Measurements from ENCODE around the gene SPRY2.

SPRY2 gene

GRCh38 chr13:80382576-80382975, 41.6 kb upstream of the SPRY2 start:
- TF ChIP-seq EZH2phosphoT487 (IDR thresholded peaks at IDR 0.05; ENCODE audit: low read length), result no peak
- no peak for TF ChIP-seq EZH2 (optimal IDR thresholded peaks at IDR 0.05; ENCODE audit: low read depth, low read length)
- no peak for TF ChIP-seq CTCF (IDR thresholded peaks at IDR 0.05; ENCODE audit: low read length)
- Histone ChIP-seq H3K9ac (ENCODE audit: low read length) (no peak overlapping the region), H3K36me3 (replicated peaks; ENCODE audit: insufficient read depth, low read length) (no peaks in the 10 kb centered on the region)

GRCh38 chr13:80379245-80379644, 38.3 kb upstream of the SPRY2 start:
- Histone ChIP-seq H3K9me2 (replicated peaks; ENCODE audit: insufficient read depth, low read length) (no peaks in the 10 kb centered on the region), H3K4me3 (ENCODE audit: low read length) (no peak overlapping the region), H3K27me3 (replicated peaks; ENCODE audit: insufficient read depth, low read length) (no peaks in the 10 kb centered on the region), H3K36me3 (replicated peaks; ENCODE audit: insufficient read depth, low read length) (no peaks in the 10 kb centered on the region), H3F3A (ENCODE audit: insufficient read depth, low read length) (no peaks in the 10 kb centered on the region), H3K27ac (ENCODE audit: low read length) (no peak overlapping the region), H3K9me3 (replicated peaks; ENCODE audit: insufficient read depth, low read length) (no peaks in the 10 kb centered on the region), H4K20me1 (ENCODE audit: insufficient read depth, low read length) (no peaks in the 10 kb centered on the region), H3K4me2 (ENCODE audit: low read depth, low read length) (no peak overlapping the region), H3K79me2 (ENCODE audit: low read length) (no peaks in the 10 kb centered on the region), H2AFZ (ENCODE audit: low read length) (no peak overlapping the region), H3K4me1 (ENCODE audit: low read length) (no peaks in the 10 kb centered on the region), H3K9ac (ENCODE audit: low read length) (no peak overlapping the region)
- TF ChIP-seq EZH2 (optimal IDR thresholded peaks at IDR 0.05; ENCODE audit: low read depth, low read length) (no peak), EZH2phosphoT487 (IDR thresholded peaks at IDR 0.05; ENCODE audit: low read length) (no peak), CTCF (IDR thresholded peaks at IDR 0.05; ENCODE audit: low read length) (no peak)
- DNase-seq, result no peak

More at GRCh38 chr13:80382576-80382975, 41.6 kb upstream of the SPRY2 start:
- H3K4me1 ChIP-seq (ENCODE audit: low read length), result no peaks in the 10 kb centered on the region
- H3K4me3 ChIP-seq (ENCODE audit: low read length), result no peak overlapping the region
- no peaks in the 10 kb centered on the region for H3K27me3 ChIP-seq (replicated peaks; ENCODE audit: insufficient read depth, low read length)
- H4K20me1 ChIP-seq (ENCODE audit: insufficient read depth, low read length), result no peaks in the 10 kb centered on the region
- H2AFZ ChIP-seq (ENCODE audit: low read length), result no peak overlapping the region
- H3F3A ChIP-seq (ENCODE audit: insufficient read depth, low read length), result no peaks in the 10 kb centered on the region
- no peaks in the 10 kb centered on the region for H3K9me2 ChIP-seq (replicated peaks; ENCODE audit: insufficient read depth, low read length)
- H3K4me2 ChIP-seq (ENCODE audit: low read depth, low read length), result no peak overlapping the region
- no peak for DNase-seq
- H3K9me3 ChIP-seq (replicated peaks; ENCODE audit: insufficient read depth, low read length), result no peaks in the 10 kb centered on the region
- H3K27ac ChIP-seq (ENCODE audit: low read length), result no peak overlapping the region
- H3K79me2 ChIP-seq (ENCODE audit: low read length), result no peaks in the 10 kb centered on the region

GRCh38 chr13:80376554-80376953, 35.6 kb upstream of the SPRY2 start:
- H3K27ac ChIP-seq (ENCODE audit: low read length), result no peak overlapping the region
- no peaks in the 10 kb centered on the region for H3K79me2 ChIP-seq (ENCODE audit: low read length)
- no peaks in the 10 kb centered on the region for H3K9me3 ChIP-seq (replicated peaks; ENCODE audit: insufficient read depth, low read length)
- TF ChIP-seq CTCF (IDR thresholded peaks at IDR 0.05; ENCODE audit: low read length) (no peak), EZH2 (optimal IDR thresholded peaks at IDR 0.05; ENCODE audit: low read depth, low read length) (no peak), EZH2phosphoT487 (IDR thresholded peaks at IDR 0.05; ENCODE audit: low read length) (no peak)
- H3K9me2 ChIP-seq (replicated peaks; ENCODE audit: insufficient read depth, low read length), result no peaks in the 10 kb centered on the region
- H3K4me1 ChIP-seq (ENCODE audit: low read length), result no peaks in the 10 kb centered on the region
- DNase-seq, result no peak
- H3K9ac ChIP-seq (ENCODE audit: low read length), result no peak overlapping the region
- H3K36me3 ChIP-seq (replicated peaks; ENCODE audit: insufficient read depth, low read length), result no peaks in the 10 kb centered on the region
- no peak overlapping the region for H2AFZ ChIP-seq (ENCODE audit: low read length)
- H3F3A ChIP-seq (ENCODE audit: insufficient read depth, low read length), result no peaks in the 10 kb centered on the region
- no peak overlapping the region for H3K4me2 ChIP-seq (ENCODE audit: low read depth, low read length)
- H3K4me3 ChIP-seq (ENCODE audit: low read length), result no peak overlapping the region
- no peaks in the 10 kb centered on the region for H3K27me3 ChIP-seq (replicated peaks; ENCODE audit: insufficient read depth, low read length)
- no peaks in the 10 kb centered on the region for H4K20me1 ChIP-seq (ENCODE audit: insufficient read depth, low read length)
